ENCODE results near the gene TEX28.
"Not testable (repeated sequence)": the region's sequence is repeated elsewhere in the genome, so short reads cannot be mapped to it uniquely, and the experiment has no call there.

TEX28 gene

DNA sequence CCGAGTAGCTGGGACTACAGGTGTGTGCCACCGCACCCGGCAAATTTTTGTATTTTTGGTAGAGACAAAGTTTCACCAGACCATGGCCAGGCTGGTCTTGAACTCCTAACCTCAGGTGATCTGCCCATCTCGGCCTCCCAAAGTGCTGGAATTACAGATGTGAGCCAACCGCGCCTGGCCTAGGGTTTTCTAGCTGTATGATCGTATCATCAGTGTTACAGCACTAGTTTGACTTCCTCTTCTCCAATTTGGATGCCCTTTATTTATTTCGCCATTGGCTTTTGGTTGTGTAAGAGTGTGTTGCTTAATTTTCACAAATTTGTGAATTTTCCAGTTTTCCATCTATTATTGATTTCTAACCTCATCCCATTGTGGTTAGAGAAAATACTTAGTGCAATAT lies 5.9 kb upstream of the TEX28 start:
- H3K4me1 ChIP-seq (ENCODE audit: control insufficient read depth in 2 of 2, insufficient read depth in 2 of 2, low read length in 2 of 2), result no peaks in the 10 kb centered on the region
- no peak overlapping the region for H3K4me3 ChIP-seq (ENCODE audit: low read length in 2 of 2)
- H3K27me3 ChIP-seq (ENCODE audit: control insufficient read depth in 2 of 2, insufficient read depth in 2 of 2, low read length in 2 of 2), result no peaks in the 10 kb centered on the region
- no peak overlapping the region for H3K27ac ChIP-seq (ENCODE audit: low read depth in 2 of 2, low read length in 2 of 2)
- H3K9me3 ChIP-seq (ENCODE audit: control insufficient read depth in 2 of 2, low read length in 2 of 2), result no peaks in the 10 kb centered on the region
- H3K36me3 ChIP-seq (ENCODE audit: control insufficient read depth in 2 of 2, insufficient read depth in 2 of 2, low read length in 2 of 2), result no peaks in the 10 kb centered on the region
- H3K9ac ChIP-seq (ENCODE audit: low read depth in 1 of 2, low read length in 2 of 2), result no peak overlapping the region

- Histone ChIP-seq H3K4me3 (ENCODE audit: low read length in 2 of 2) (no peak overlapping the region), H3K4me1 (ENCODE audit: control insufficient read depth in 2 of 2, insufficient read depth in 2 of 2, low read length in 2 of 2) (no peaks in the 10 kb centered on the region), H3K27me3 (ENCODE audit: control insufficient read depth in 2 of 2, insufficient read depth in 2 of 2, low read length in 2 of 2) (no peaks in the 10 kb centered on the region), H3K36me3 (ENCODE audit: control insufficient read depth in 2 of 2, insufficient read depth in 2 of 2, low read length in 2 of 2) (no peaks in the 10 kb centered on the region), H3K9me3 (ENCODE audit: control insufficient read depth in 2 of 2, low read length in 2 of 2) (no peaks in the 10 kb centered on the region), H3K27ac (ENCODE audit: low read depth in 2 of 2, low read length in 2 of 2) (no peak overlapping the region), H3K9ac (ENCODE audit: low read depth in 1 of 2, low read length in 2 of 2) (no peak overlapping the region)
These were observed 3.4 kb upstream of the TEX28 start for GRCh38 chrX:154298312-154298711.

- Histone ChIP-seq H3K9ac (ENCODE audit: low read depth in 1 of 2, low read length in 2 of 2) (no peak overlapping the region), H3K4me1 (ENCODE audit: control insufficient read depth in 2 of 2, insufficient read depth in 2 of 2, low read length in 2 of 2) (no peaks in the 10 kb centered on the region), H3K36me3 (ENCODE audit: control insufficient read depth in 2 of 2, insufficient read depth in 2 of 2, low read length in 2 of 2) (no peaks in the 10 kb centered on the region), H3K9me3 (ENCODE audit: control insufficient read depth in 2 of 2, low read length in 2 of 2) (no peaks in the 10 kb centered on the region), H3K27ac (ENCODE audit: low read depth in 2 of 2, low read length in 2 of 2) (no peak overlapping the region), H3K27me3 (ENCODE audit: control insufficient read depth in 2 of 2, insufficient read depth in 2 of 2, low read length in 2 of 2) (no peaks in the 10 kb centered on the region), H3K4me3 (ENCODE audit: low read length in 2 of 2) (no peak overlapping the region)
These were observed 1.8 kb upstream of the TEX28 start for GRCh38 chrX:154296731-154297130.

DNA sequence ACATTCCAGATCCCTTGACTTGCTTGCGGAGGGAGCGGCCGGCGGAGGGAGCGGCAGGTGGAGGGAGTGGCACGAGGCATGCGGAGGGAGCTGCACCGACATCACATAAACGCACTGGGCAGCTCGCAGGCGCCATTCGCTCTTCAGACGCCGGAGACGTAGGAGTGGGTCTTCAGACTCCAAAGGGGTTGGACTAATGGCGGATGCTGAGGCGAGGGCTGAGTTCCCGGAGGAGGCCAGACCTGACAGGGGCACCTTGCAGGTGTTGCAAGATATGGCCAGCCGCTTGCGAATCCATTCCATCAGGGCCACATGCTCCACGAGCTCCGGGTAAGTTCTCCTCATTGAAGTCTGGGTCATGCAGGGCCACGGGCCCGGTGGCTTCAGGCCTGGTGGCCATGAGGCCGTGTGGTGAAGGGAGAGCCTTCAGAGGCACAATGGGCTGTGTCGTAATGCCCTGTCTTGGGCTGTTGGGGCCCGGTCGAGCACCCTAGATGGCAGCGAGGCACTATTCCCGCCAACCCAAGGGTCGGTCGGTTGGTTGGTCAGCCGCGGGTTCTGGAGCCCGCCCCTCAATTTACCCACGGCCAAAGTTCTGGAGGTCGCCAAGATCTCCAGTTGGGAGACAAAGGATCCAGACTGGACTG lies 863 bp upstream of the TEX28 start, which contains the start of gene TKTL1:
Gene TKTL1 (plus strand): TSS at position 132 of the 647 bp plus-strand sequence. CDS start 65 bp downstream, at position 197.
- H3K4me1 ChIP-seq (ENCODE audit: control insufficient read depth in 2 of 2, insufficient read depth in 2 of 2, low read length in 2 of 2), result no peaks in the 10 kb centered on the region
- H3K4me3 ChIP-seq (ENCODE audit: low read length in 2 of 2), result no peak within 1 kb of the TSS
- no peak within 1 kb of the TSS for H3K27ac ChIP-seq (ENCODE audit: low read depth in 2 of 2, low read length in 2 of 2)
- no peaks in the 10 kb centered on the region for H3K36me3 ChIP-seq (ENCODE audit: control insufficient read depth in 2 of 2, insufficient read depth in 2 of 2, low read length in 2 of 2)
- no peaks in the 10 kb centered on the region for H3K27me3 ChIP-seq (ENCODE audit: control insufficient read depth in 2 of 2, insufficient read depth in 2 of 2, low read length in 2 of 2)
- no peak within 1 kb of the TSS for H3K9ac ChIP-seq (ENCODE audit: low read depth in 1 of 2, low read length in 2 of 2)
- no peaks in the 10 kb centered on the region for H3K9me3 ChIP-seq (ENCODE audit: control insufficient read depth in 2 of 2, low read length in 2 of 2)

- not testable (repeated sequence) for H3K27me3 ChIP-seq (ENCODE audit: control insufficient read depth in 2 of 2, insufficient read depth in 2 of 2, low read length in 2 of 2); H3K36me3 ChIP-seq (ENCODE audit: control insufficient read depth in 2 of 2, insufficient read depth in 2 of 2, low read length in 2 of 2); H3K4me3 ChIP-seq (ENCODE audit: low read length in 2 of 2); H3K27ac ChIP-seq (ENCODE audit: low read depth in 2 of 2, low read length in 2 of 2); H3K9me3 ChIP-seq (ENCODE audit: control insufficient read depth in 2 of 2, low read length in 2 of 2); H3K4me1 ChIP-seq (ENCODE audit: control insufficient read depth in 2 of 2, insufficient read depth in 2 of 2, low read length in 2 of 2); H3K9ac ChIP-seq (ENCODE audit: low read depth in 1 of 2, low read length in 2 of 2)
These were observed 8.5 kb downstream of the TEX28 start for GRCh38 chrX:154286406-154286805.

GRCh38 chrX:154284489-154285338 lies 10.2 kb downstream of the TEX28 start:
- H3K36me3 ChIP-seq (ENCODE audit: control insufficient read depth in 2 of 2, insufficient read depth in 2 of 2, low read length in 2 of 2); H3K27me3 ChIP-seq (ENCODE audit: control insufficient read depth in 2 of 2, insufficient read depth in 2 of 2, low read length in 2 of 2); H3K9me3 ChIP-seq (ENCODE audit: control insufficient read depth in 2 of 2, low read length in 2 of 2); H3K9ac ChIP-seq (ENCODE audit: low read depth in 1 of 2, low read length in 2 of 2); H3K27ac ChIP-seq (ENCODE audit: low read depth in 2 of 2, low read length in 2 of 2); H3K4me3 ChIP-seq (ENCODE audit: low read length in 2 of 2); H3K4me1 ChIP-seq (ENCODE audit: control insufficient read depth in 2 of 2, insufficient read depth in 2 of 2, low read length in 2 of 2): not testable (repeated sequence)

DNA sequence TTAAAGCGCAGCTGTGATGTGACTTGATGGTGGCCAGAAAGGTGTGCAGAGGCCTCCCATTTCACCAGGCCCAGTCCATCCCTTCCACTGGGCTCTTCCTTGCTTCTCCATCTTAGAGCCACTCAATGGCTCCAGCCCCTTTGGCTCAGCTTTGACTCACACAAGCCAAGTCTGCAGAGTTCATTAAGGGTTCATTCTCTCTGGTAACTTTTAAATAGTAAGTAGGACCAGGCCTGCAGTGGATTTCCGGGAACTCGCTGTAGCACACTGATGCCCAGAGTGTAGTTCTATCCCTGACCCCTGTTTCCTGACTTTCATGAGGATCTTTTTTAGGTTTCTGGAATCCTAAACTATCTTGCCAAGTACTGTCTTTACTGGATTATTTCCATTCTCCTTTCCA lies 25.7 kb downstream of the TEX28 start:
- not testable (repeated sequence) for H3K4me3 ChIP-seq (ENCODE audit: low read length in 2 of 2); H3K27ac ChIP-seq (ENCODE audit: low read depth in 2 of 2, low read length in 2 of 2); H3K4me1 ChIP-seq (ENCODE audit: control insufficient read depth in 2 of 2, insufficient read depth in 2 of 2, low read length in 2 of 2); H3K27me3 ChIP-seq (ENCODE audit: control insufficient read depth in 2 of 2, insufficient read depth in 2 of 2, low read length in 2 of 2); H3K36me3 ChIP-seq (ENCODE audit: control insufficient read depth in 2 of 2, insufficient read depth in 2 of 2, low read length in 2 of 2); H3K9me3 ChIP-seq (ENCODE audit: control insufficient read depth in 2 of 2, low read length in 2 of 2); H3K9ac ChIP-seq (ENCODE audit: low read depth in 1 of 2, low read length in 2 of 2)

GRCh38 chrX:154263072-154263471 lies 31.9 kb downstream of the TEX28 start:
- not testable (repeated sequence) for H3K27ac ChIP-seq (ENCODE audit: low read depth in 2 of 2, low read length in 2 of 2); H3K9me3 ChIP-seq (ENCODE audit: control insufficient read depth in 2 of 2, low read length in 2 of 2); H3K4me1 ChIP-seq (ENCODE audit: control insufficient read depth in 2 of 2, insufficient read depth in 2 of 2, low read length in 2 of 2); H3K27me3 ChIP-seq (ENCODE audit: control insufficient read depth in 2 of 2, insufficient read depth in 2 of 2, low read length in 2 of 2); H3K4me3 ChIP-seq (ENCODE audit: low read length in 2 of 2); H3K36me3 ChIP-seq (ENCODE audit: control insufficient read depth in 2 of 2, insufficient read depth in 2 of 2, low read length in 2 of 2); H3K9ac ChIP-seq (ENCODE audit: low read depth in 1 of 2, low read length in 2 of 2)

DNA sequence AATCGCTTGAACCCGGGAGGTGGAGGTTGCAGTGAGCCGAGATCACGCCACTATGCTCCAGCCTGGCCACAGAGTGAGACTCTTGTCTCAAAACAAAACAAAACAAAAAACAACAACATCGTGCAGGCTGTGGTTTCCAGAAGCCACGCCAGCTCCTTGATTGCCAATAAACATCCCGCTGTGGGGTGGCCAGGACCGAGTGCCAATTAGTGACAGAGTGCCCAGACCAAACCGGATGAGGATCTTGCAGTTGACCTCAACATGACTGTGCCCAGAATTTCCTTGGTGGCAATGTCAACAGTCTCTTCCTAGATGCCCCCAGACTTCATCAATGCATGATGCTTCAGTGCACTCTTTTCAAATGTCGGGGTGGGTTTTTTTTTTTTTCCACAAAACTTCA lies 36.2 kb downstream of the TEX28 start:
- H3K9me3 ChIP-seq (ENCODE audit: control insufficient read depth in 2 of 2, low read length in 2 of 2); H3K4me3 ChIP-seq (ENCODE audit: low read length in 2 of 2); H3K9ac ChIP-seq (ENCODE audit: low read depth in 1 of 2, low read length in 2 of 2); H3K27ac ChIP-seq (ENCODE audit: low read depth in 2 of 2, low read length in 2 of 2); H3K36me3 ChIP-seq (ENCODE audit: control insufficient read depth in 2 of 2, insufficient read depth in 2 of 2, low read length in 2 of 2); H3K27me3 ChIP-seq (ENCODE audit: control insufficient read depth in 2 of 2, insufficient read depth in 2 of 2, low read length in 2 of 2); H3K4me1 ChIP-seq (ENCODE audit: control insufficient read depth in 2 of 2, insufficient read depth in 2 of 2, low read length in 2 of 2): not testable (repeated sequence)

- H3K9me3 ChIP-seq (ENCODE audit: control insufficient read depth in 2 of 2, low read length in 2 of 2); H3K27ac ChIP-seq (ENCODE audit: low read depth in 2 of 2, low read length in 2 of 2); H3K9ac ChIP-seq (ENCODE audit: low read depth in 1 of 2, low read length in 2 of 2); H3K36me3 ChIP-seq (ENCODE audit: control insufficient read depth in 2 of 2, insufficient read depth in 2 of 2, low read length in 2 of 2); H3K4me1 ChIP-seq (ENCODE audit: control insufficient read depth in 2 of 2, insufficient read depth in 2 of 2, low read length in 2 of 2); H3K4me3 ChIP-seq (ENCODE audit: low read length in 2 of 2); H3K27me3 ChIP-seq (ENCODE audit: control insufficient read depth in 2 of 2, insufficient read depth in 2 of 2, low read length in 2 of 2): not testable (repeated sequence)
These were observed 37.6 kb downstream of the TEX28 start, which contains the start of gene OPN1MW3 for GRCh38 chrX:154257282-154257681. OPN1MW3 (plus strand) TSS chrX:154257582; CDS start chrX:154257620, 38 bp downstream.
